ENCODE data around the gene MRPL1. TPM values are rescaled to one million over a fixed set of nuclear protein-coding genes. Genes with fewer than 3 reads are reported as not detected.
A peak's percentile ranks its signal among the peaks of the same experiment; 100 is the strongest.

Gene MRPL1
- total and polyA plus RNA-seq, 2 donors (not counting 3 experiments of a cell fraction or from before 2014, with no cell fraction given) = 11.5 to 42.9 TPM

DNA sequence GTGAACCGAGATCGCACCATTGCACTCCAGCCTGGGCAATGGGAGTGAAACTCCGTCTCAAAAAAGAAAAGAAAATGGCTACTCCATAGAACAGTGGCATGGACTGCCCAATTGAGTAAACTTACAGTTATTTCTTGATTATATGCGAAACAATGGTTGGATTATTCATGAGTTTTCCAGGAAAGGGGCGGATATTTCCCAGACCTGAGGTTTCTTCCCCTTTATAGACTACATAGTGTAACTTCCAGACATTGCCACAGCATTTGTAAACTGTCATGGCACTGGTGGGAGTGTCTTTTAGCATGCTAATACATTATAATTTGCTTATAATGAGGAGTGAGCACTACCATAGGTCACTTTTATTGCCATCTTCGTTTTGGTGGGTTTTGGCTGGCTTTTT is 14.1 kb upstream of the MRPL1 start:
- intact Hi-C loops (cut with micrococcal nuclease) (no loop called here), dilution Hi-C loops (cut with MboI; ENCODE audit: extremely low pct_ligation_motif_present, low sequenced_read_pairs) (no loop called here)
- Histone ChIP-seq H3K36me3 (ENCODE audit: control insufficient read depth in 2 of 2, extremely low read depth in 1 of 2, insufficient read depth in 2 of 2, low read length in 2 of 2) (no peaks in the 10 kb centered on the region), H3K4me3 (replicated peaks in 1 of 3; ENCODE audit: insufficient read depth in 1 of 3, low read depth in 1 of 3, low read length in 3 of 3) (no peak overlapping the region), H4K20me1 (replicated peaks; ENCODE audit: control insufficient read depth, extremely low read depth, insufficient read depth, low read length) (no peaks in the 10 kb centered on the region), H3K9me3 (replicated peaks; ENCODE audit: control insufficient read depth, insufficient read depth, low read length) (no peaks in the 10 kb centered on the region), H2AFZ (ENCODE audit: low read depth, low read length) (no peak overlapping the region), H3K79me2 (ENCODE audit: control insufficient read depth, insufficient read depth, low read length) (no peaks in the 10 kb centered on the region), H3K27ac (ENCODE audit: insufficient read depth, low read depth, low read length) (no peak overlapping the region), H3K27me3 (ENCODE audit: control insufficient read depth in 2 of 2, insufficient read depth in 2 of 2, low read length in 2 of 2) (no peaks in the 10 kb centered on the region), H3K9ac (replicated peaks; ENCODE audit: extremely low read depth, insufficient read depth, low read length) (no peak overlapping the region), H3K9me1 (replicated peaks; ENCODE audit: control insufficient read depth, extremely low read depth, insufficient read depth, low read length) (no peaks in the 10 kb centered on the region), H3K4me1 (ENCODE audit: control insufficient read depth, extremely low read depth, insufficient read depth, low read length) (peaks cover 9% of the 10 kb centered on the region), H3K4me2 (ENCODE audit: insufficient read depth, low read length) (no peak overlapping the region)
- TF ChIP-seq POLR2A (IDR thresholded peaks at IDR 0.05; ENCODE audit: low read depth, low read length) = no peak
- TF ChIP-seq, protein P1, sequence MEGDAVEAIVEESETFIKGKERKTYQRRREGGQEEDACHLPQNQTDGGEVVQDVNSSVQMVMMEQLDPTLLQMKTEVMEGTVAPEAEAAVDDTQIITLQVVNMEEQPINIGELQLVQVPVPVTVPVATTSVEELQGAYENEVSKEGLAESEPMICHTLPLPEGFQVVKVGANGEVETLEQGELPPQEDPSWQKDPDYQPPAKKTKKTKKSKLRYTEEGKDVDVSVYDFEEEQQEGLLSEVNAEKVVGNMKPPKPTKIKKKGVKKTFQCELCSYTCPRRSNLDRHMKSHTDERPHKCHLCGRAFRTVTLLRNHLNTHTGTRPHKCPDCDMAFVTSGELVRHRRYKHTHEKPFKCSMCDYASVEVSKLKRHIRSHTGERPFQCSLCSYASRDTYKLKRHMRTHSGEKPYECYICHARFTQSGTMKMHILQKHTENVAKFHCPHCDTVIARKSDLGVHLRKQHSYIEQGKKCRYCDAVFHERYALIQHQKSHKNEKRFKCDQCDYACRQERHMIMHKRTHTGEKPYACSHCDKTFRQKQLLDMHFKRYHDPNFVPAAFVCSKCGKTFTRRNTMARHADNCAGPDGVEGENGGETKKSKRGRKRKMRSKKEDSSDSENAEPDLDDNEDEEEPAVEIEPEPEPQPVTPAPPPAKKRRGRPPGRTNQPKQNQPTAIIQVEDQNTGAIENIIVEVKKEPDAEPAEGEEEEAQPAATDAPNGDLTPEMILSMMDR (IDR thresholded peaks at IDR 0.05; ENCODE audit: extremely low read depth in 1 of 2, insufficient read depth in 1 of 2, low read depth in 1 of 2, low read length in 2 of 2) = no peak
- TF ChIP-seq POLR2AphosphoS5 (IDR thresholded peaks at IDR 0.05; ENCODE audit: insufficient read depth, low read depth, low read length) = no peak
- no peak for TF ChIP-seq FOS (IDR thresholded peaks at IDR 0.05; ENCODE audit: borderline replicate concordance, insufficient read depth, low read length)
- CTCF ChIA-PET = no interaction called here
- DNase-seq (ENCODE audit: low read depth, low spot score) (no peak), FAIRE-seq (no peak)
- POLR2A ChIA-PET = no interaction called here
- no TSS peak for BruUV-seq (replicated peaks)

DNA sequence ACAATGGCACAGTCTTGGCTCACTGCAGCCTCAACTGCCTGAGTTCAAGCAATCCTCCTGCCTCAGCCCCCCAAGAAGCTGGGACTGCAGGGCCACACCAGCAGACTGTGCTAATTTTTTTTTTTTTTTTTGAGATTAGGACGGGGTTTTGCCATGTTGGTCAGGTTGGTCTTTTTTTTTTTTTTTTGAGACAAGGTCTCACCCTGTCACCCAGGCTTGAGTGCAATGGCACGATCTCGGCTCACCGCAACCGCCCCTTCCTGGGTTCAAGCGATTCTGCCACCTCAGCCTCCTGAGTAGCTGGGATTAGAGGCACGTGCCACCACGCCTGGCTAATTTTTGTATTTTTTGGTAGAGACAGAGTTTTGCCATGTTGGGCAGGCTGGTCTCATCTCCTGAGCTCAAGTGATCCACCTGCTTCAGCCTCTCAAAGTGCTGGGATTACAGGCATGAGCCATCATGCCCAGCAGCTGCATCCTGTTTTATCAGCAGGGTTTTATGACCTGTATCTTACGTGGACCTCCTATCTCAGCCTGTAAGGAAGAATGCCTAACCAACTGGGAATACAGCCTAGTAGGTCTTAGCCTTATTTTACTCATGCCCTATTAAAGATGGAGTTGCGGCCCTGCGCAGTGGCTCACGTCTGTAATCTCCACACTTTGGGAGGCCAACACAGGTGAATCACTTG is 13.2 kb upstream of the MRPL1 start:
- Histone ChIP-seq H3K4me2 (ENCODE audit: insufficient read depth, low read length) (no peak overlapping the region), H3K9me1 (replicated peaks; ENCODE audit: control insufficient read depth, extremely low read depth, insufficient read depth, low read length) (no peaks in the 10 kb centered on the region), H3K36me3 (ENCODE audit: control insufficient read depth in 2 of 2, extremely low read depth in 1 of 2, insufficient read depth in 2 of 2, low read length in 2 of 2) (no peaks in the 10 kb centered on the region), H3K9me3 (replicated peaks; ENCODE audit: control insufficient read depth, insufficient read depth, low read length) (no peaks in the 10 kb centered on the region), H3K79me2 (ENCODE audit: control insufficient read depth, insufficient read depth, low read length) (no peaks in the 10 kb centered on the region), H3K9ac (replicated peaks; ENCODE audit: extremely low read depth, insufficient read depth, low read length) (no peak overlapping the region), H4K20me1 (replicated peaks; ENCODE audit: control insufficient read depth, extremely low read depth, insufficient read depth, low read length) (no peaks in the 10 kb centered on the region), H3K4me1 (ENCODE audit: control insufficient read depth, extremely low read depth, insufficient read depth, low read length) (peaks cover 16% of the 10 kb centered on the region), H2AFZ (ENCODE audit: low read depth, low read length) (no peak overlapping the region), H3K27ac (ENCODE audit: insufficient read depth, low read depth, low read length) (no peak overlapping the region), H3K27me3 (ENCODE audit: control insufficient read depth in 2 of 2, insufficient read depth in 2 of 2, low read length in 2 of 2) (no peaks in the 10 kb centered on the region), H3K4me3 (replicated peaks in 1 of 3; ENCODE audit: insufficient read depth in 1 of 3, low read depth in 1 of 3, low read length in 3 of 3) (no peak overlapping the region)
- POLR2A ChIA-PET = no interaction called here
- no peak for TF ChIP-seq MYC (IDR thresholded peaks at IDR 0.05; ENCODE audit: low read depth, low read length)
- TF ChIP-seq EZH2 (IDR thresholded peaks at IDR 0.05; ENCODE audit: borderline replicate concordance, low read depth, low read length, severe bottlenecking) = no peak
- TF ChIP-seq POLR2AphosphoS5 (IDR thresholded peaks at IDR 0.05; ENCODE audit: insufficient read depth, low read depth, low read length) = no peak
- TF ChIP-seq, protein P1 (IDR thresholded peaks at IDR 0.05; ENCODE audit: extremely low read depth in 1 of 2, insufficient read depth in 1 of 2, low read depth in 1 of 2, low read length in 2 of 2) = no peak
- TF ChIP-seq, protein P2, sequence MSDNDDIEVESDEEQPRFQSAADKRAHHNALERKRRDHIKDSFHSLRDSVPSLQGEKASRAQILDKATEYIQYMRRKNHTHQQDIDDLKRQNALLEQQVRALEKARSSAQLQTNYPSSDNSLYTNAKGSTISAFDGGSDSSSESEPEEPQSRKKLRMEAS (IDR thresholded peaks at IDR 0.05; ENCODE audit: insufficient read depth, insufficient read length) = no peak
- TF ChIP-seq FOS (IDR thresholded peaks at IDR 0.05; ENCODE audit: borderline replicate concordance, insufficient read depth, low read length) = no peak
- no peak for TF ChIP-seq POLR2A (IDR thresholded peaks at IDR 0.05; ENCODE audit: low read depth, low read length)
- no peak for TF ChIP-seq GATA2 (IDR thresholded peaks at IDR 0.05; ENCODE audit: insufficient read depth, insufficient read length, low read depth, low read length)
- no peak for TF ChIP-seq JUN (IDR thresholded peaks at IDR 0.05; ENCODE audit: borderline replicate concordance, insufficient read depth, insufficient read length, low read depth)
- BruUV-seq (replicated peaks) = no TSS peak
- intact Hi-C loops (cut with micrococcal nuclease) = no loop called here
- CTCF ChIA-PET = no interaction called here
- no peak for FAIRE-seq
- peak; percentile 13 for DNase-seq (ENCODE audit: low read depth, low spot score)
- dilution Hi-C loops (cut with MboI; ENCODE audit: extremely low pct_ligation_motif_present, low sequenced_read_pairs) = no loop called here

All from endothelial cell of umbilical vein (primary cell).